Right lobe of liver (tissue), 6 donors: ENCODE data around the gene ATXN2. TPM values are rescaled to one million over a fixed set of nuclear protein-coding genes. Genes with fewer than 3 reads are reported as not detected.

Experiments
- ATAC-seq, 4 donors: fragments of 200-7000 bp; cut with Tn5 transposase; one replicate each; pipeline ENCODE4 v1.9.1; 2020; ENCODE audit warnings: mild to moderate bottlenecking in 4 of 4, moderate library complexity in 4 of 4
- DNase-seq, 3 donors: peaks; one replicate each; pipeline ENCODE4 v3.0.0-alpha.2; 2020
- H3K27ac ChIP-seq, 3 donors: fragments of 200-600 bp; one replicate each; pipeline ENCODE4 v1.8.0; 2022
- H3K27me3 ChIP-seq, 2 donors: fragments of 200-600 bp; one replicate each; pipeline ENCODE4 v1.8.0; 2022
- H3K36me3 ChIP-seq, 4 donors: fragments of 200-600 bp; sonication (generic) in 1 of 4; one replicate each; pipeline versions ENCODE4 v1.5.1 to v1.8.0; 2017 to 2022; ENCODE audit warnings: control low read depth in 1 of 4
- H3K4me1 ChIP-seq, 4 donors: fragments of 200-600 bp; sonication (generic) in 1 of 4; one replicate each; pipeline versions ENCODE4 v1.5.1 to v1.8.0; 2017 to 2022; ENCODE audit warnings: control low read depth in 1 of 4
- H3K4me3 ChIP-seq, 3 donors: fragments of 200-600 bp; one replicate each; pipeline ENCODE4 v1.8.0; 2022
- H3K9me3 ChIP-seq, 4 donors: fragments of 200-600 bp; sonication (generic) in 1 of 4; one replicate each; pipeline versions ENCODE4 v1.5.1 to v1.8.0; 2017 to 2022; ENCODE audit warnings: control low read depth in 1 of 4
- POLR2A ChIP-seq: fragments of 450-650 bp; IDR thresholded peaks from one replicate; pipeline ENCODE4 v1.6.1; 2017; ENCODE audit warnings: antibody characterized with exemption, mild to moderate bottlenecking
- WGBS: methylation state at CpG from one replicate; pipeline ENCODE4 v1.1.6; 2018; ENCODE audit warnings: low coverage, low lambda C conversion rate; ENCODE audit not compliant: insufficient coverage; ENCODE audit errors: missing lambda C conversion rate; 5-methylcytosine and 5-hydroxymethylcytosine counted together
- intact Hi-C, 2 donors: fragments of 100-400 bp; cut with DNase I; formaldehyde crosslinking; loops; one replicate each; pipeline versions ENCODE4 v1.11.2 to v1.14.1; 2022
- total RNA-seq, 6 experiments: library from RNA; depleted of rRNA in 2 of 6; stranded (reverse); fragments of >200 nt in 2 of 6; fragmentation: NEBNext Ultra II Directional in 3 of 6; extraction: Animal tissue kit (Norgen Biotek cat#: 25700) in 3 of 6; gene quantifications; one replicate each; pipeline versions ENCODE4 v1.1.0 to v1.2.4, GENCODE V29; 2016 to 2023
- TF ChIP-seq, protein P1 (sequence below), 4 donors: fragments of 200-600 bp in 3 of 4; fragments of 450-650 bp in 1 of 4; IDR thresholded peaks; one replicate each; pipeline versions ENCODE4 v1.5.1 to v1.8.0; 2016 to 2022; ENCODE audit warnings: antibody characterized with exemption in 4 of 4, mild to moderate bottlenecking in 2 of 4
- donor health status: DM: no; HTN: yes; CAD: no.
- donor health status: DM: no; HTN: no; CAD: no.
- donor health status: DM: no; HTN: no; CAD: no.
- donor health status: DM: no; HTN: yes; CAD: no.
- donor health status: DM: no; HTN: yes; CAD: no.

Gene ATXN2
- total RNA-seq, 6 experiments from 2014 or later = 19.1 to 39.5 (median 27.6) TPM

GRCh38 chr12:111427417-111428074 is 171.6 kb downstream of the ATXN2 start:
- Histone ChIP-seq H3K27me3 (no peaks in the 10 kb centered on the region), H3K4me3 (no peak overlapping the region), H3K9me3 (no peaks in the 10 kb centered on the region), H3K4me1 (peaks cover 0 to 60% (median 37%) of the 10 kb centered on the region in 4 donors), H3K36me3 (no peaks in the 10 kb centered on the region), H3K27ac (peak overlapping the region in 1 of 3 donors; percentile 70)
- DNase-seq (peak in 1 of 3 donors; percentile 26), ATAC-seq (no peak)
- intact Hi-C loops = no loop called here
- no peak for TF ChIP-seq POLR2A
- 91% methylated on average over 4 of the region's 7 CpGs for WGBS

DNA sequence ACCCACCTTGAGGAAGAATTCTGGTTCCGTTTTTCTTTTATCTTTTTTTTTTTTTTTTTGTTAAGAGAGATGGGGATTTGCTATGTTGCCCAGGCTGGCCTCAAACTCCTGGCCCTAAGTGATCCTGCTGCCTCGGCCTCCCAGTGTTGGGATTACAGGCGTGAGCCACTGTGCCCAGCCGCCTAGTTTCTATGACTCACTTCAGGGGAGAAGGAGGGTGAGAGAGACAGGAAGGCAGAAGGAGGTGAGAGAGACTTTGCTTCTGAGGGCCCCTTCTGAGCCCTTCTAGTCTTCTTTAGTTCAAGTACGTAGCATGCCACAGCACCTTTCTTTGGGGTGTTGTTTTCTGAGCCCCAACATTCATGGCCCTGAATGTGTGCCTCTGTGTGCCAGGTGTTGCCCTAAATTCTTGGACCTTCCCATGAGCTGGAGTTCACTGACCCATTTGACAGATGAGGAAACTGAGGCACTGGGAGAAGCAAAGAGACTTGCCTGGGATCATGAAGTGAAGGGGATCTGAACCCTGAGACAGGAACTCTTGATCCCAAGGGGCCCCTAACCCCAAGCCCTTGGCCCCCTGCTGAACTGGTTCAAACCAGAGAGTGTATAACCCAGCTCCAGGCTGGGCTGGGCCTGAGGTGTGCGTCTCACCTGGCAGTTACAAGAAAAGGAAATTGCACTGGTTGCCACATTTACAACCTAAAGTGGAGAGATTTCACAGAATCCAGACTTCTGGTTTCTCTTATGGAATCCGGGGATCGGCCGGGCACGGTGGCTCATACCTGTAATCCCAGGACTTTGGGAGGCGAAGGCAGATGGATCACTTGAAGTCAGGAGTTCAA is 172.6 kb downstream of the ATXN2 start:
- intact Hi-C loops = no loop called here
- H3K9me3 ChIP-seq = no peaks in the 10 kb centered on the region
- DNase-seq (no peak), ATAC-seq (no peak)
- H3K27me3 ChIP-seq = no peaks in the 10 kb centered on the region
- 61% methylated on average over 10 of the region's 11 CpGs for WGBS
- no peaks in the 10 kb centered on the region for H3K36me3 ChIP-seq
- no peak overlapping the region for H3K4me3 ChIP-seq
- no peak for TF ChIP-seq POLR2A
- TF ChIP-seq, protein P1, sequence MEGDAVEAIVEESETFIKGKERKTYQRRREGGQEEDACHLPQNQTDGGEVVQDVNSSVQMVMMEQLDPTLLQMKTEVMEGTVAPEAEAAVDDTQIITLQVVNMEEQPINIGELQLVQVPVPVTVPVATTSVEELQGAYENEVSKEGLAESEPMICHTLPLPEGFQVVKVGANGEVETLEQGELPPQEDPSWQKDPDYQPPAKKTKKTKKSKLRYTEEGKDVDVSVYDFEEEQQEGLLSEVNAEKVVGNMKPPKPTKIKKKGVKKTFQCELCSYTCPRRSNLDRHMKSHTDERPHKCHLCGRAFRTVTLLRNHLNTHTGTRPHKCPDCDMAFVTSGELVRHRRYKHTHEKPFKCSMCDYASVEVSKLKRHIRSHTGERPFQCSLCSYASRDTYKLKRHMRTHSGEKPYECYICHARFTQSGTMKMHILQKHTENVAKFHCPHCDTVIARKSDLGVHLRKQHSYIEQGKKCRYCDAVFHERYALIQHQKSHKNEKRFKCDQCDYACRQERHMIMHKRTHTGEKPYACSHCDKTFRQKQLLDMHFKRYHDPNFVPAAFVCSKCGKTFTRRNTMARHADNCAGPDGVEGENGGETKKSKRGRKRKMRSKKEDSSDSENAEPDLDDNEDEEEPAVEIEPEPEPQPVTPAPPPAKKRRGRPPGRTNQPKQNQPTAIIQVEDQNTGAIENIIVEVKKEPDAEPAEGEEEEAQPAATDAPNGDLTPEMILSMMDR (IDR thresholded peaks at IDR 0.05) = no peak
- peaks cover 0 to 50% (median 31%) of the 10 kb centered on the region in 4 donors for H3K4me1 ChIP-seq
- peak overlapping the region; percentile 75 to 97 (median 91) for H3K27ac ChIP-seq

DNA sequence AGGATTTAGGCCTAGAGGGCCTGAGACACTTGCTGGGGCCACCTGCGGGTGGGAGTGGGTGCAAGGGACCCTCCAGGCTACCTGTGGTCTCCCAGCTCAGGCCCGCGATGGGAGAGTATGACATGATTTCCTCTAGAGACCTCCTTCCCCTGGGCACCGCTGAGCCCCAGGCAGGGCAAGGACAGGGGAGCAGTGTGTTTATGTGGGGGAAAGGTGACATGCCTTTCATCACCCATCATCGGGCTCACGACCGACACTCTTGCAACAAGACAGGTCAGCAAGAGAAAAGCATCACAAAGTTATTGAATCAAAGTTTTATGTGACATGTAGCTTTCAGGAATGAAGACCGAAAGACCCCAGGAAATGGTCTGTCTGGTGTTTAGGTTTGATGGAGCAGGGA is 173.5 kb downstream of the ATXN2 start:
- DNase-seq = peak in 2 of 3 donors; percentile 69 to 71
- H3K27me3 ChIP-seq = no peaks in the 10 kb centered on the region
- ATAC-seq = peak; percentile 61 to 77 (median 72)
- peaks cover 0 to 41% (median 22%) of the 10 kb centered on the region in 4 donors for H3K4me1 ChIP-seq
- intact Hi-C loops = no loop called here
- H3K27ac ChIP-seq = peak overlapping the region; percentile 75 to 97 (median 91)
- whole genome bisulfite sequencing = 14% methylated on average over 5 of the region's 8 CpGs
- H3K9me3 ChIP-seq = no peaks in the 10 kb centered on the region
- TF ChIP-seq POLR2A = peak; percentile 52
- TF ChIP-seq, protein P1 (IDR thresholded peaks at IDR 0.05) = peak in 1 of 4 donors; percentile 3
- H3K4me3 ChIP-seq = no peak overlapping the region
- no peaks in the 10 kb centered on the region for H3K36me3 ChIP-seq

GRCh38 chr12:111424793-111425251 is 174.3 kb downstream of the ATXN2 start:
- ATAC-seq = peak; percentile 28 to 60 (median 44)
- Histone ChIP-seq H3K27ac (peak overlapping the region; percentile 75 to 97 (median 91)), H3K4me1 (peaks cover 0 to 32% (median 18%) of the 10 kb centered on the region in 4 donors), H3K9me3 (no peaks in the 10 kb centered on the region), H3K4me3 (no peak overlapping the region), H3K36me3 (peaks cover 0 to 3% (median 0%) of the 10 kb centered on the region in 4 donors), H3K27me3 (no peaks in the 10 kb centered on the region)
- TF ChIP-seq, protein P1 (IDR thresholded peaks at IDR 0.05) = peak in 3 of 4 donors; percentile 27 to 56 (median 29)
- TF ChIP-seq POLR2A = no peak
- 27% methylated on average over 3 of the region's 6 CpGs for WGBS
- DNase-seq = no peak
- intact Hi-C loops = no loop called here
